ENCODE data around the gene WDR55.
"Not testable (repeated sequence)": the region's sequence is repeated elsewhere in the genome, so short reads cannot be mapped to it uniquely, and the experiment has no call there.

The WDR55 gene

DNA sequence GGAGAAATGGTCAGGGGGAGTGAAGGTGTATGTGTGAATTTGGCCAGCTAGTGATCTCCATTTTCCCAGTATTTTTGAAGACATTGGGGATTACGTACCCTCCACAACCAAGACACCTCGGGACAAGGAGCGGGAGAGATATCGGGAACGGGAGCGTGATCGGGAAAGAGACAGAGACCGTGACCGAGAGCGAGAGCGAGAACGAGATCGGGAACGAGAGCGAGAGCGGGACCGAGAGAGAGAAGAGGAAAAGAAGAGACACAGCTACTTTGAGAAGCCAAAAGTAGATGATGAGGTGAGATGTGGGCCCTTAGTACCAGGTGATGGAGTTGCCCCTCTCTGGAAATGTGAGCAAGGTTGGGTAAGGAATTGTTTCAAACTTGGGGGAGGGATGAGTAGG is 5.8 kb upstream of the WDR55 start:
- no peak for DNase-seq

DNA sequence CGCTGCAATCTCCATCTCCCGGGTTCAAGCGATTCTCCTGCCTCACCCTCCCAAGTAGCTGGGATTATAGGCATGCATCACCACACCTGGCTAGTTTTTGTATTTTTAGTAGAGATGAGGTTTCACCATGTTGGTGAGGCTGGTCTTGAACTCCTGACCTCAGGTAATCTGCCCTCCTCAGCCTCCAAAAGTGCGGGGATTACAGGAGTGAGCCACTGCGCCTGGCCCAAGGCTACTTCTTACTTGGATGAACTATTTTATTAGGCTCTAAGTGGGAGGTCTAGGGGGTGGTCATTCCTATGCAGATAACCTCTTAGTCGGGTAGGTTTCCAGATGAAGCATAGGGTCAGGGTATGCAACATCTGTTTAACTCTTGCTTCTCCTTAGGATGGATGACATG is 4.3 kb upstream of the WDR55 start:
- not testable (repeated sequence) for DNase-seq

DNA sequence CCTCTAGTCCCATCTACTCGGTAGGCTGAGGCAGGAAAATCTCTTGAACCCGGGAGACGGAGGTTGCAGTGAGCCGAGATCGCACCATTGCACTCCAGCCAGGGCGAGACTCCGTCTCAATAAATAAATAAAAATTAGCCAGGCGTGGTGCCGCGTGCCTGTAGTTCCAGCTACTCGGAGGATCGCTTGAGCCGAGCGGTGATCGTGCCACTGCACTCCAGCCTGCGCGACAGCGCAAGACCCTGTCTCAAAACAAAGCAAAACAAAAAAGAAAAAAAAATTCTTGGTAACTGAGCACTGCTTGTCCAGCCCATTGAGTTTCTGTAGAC is 710 bp upstream of the WDR55 start:
- no peak for DNase-seq

DNA sequence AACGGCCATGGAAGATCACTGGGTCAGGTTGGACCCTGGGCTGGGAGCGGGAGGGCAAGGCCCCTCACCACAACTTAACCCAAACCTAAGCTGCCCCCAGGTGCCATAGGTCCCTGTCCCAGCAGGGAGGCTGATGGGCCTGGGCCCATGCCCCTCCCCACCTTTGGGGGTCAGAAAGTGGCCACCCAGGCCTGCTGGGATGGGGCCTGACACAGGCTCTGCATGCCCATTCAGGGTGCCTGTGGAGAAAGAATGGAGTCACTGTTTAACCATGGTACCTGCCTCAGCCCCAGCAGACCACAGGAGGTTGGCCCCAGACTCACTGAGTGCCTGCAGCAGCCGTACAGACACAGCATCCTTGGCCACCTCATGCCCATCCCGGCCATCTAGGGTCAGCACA is 6.3 kb downstream of the WDR55 start:
- not testable (repeated sequence) for DNase-seq

DNA sequence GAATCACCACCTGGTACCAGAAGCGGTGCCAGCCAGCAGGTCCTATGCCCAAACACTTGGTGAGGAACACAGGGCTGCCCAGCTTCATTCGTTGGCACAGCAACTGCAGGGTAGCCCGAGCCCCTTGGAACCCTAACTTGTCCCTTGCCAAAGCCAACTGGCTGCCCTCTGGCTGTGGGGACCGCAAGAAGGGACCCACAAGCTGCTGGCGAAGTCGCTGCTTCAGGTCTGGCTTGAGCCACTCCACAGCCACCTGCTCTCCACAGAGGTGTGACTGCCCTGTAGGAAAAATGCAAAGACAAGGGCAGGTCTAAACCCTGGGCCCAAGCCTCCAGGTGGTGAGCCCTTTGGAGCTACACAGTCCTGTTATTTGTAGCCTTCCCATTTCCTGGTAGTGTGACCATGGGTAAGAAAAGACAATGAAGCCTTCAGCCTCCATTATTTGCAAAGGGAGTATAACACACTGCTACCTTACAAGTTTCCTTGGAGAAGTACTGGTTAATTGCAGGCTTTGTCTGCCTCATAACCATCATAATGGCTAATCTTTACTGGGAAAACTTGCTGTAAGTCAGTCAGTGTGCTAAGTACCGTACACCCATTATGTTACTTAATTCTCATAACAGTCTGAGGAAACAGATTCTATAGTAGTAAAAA is 6.9 kb downstream of the WDR55 start:
- DNase-seq: no peak

DNA sequence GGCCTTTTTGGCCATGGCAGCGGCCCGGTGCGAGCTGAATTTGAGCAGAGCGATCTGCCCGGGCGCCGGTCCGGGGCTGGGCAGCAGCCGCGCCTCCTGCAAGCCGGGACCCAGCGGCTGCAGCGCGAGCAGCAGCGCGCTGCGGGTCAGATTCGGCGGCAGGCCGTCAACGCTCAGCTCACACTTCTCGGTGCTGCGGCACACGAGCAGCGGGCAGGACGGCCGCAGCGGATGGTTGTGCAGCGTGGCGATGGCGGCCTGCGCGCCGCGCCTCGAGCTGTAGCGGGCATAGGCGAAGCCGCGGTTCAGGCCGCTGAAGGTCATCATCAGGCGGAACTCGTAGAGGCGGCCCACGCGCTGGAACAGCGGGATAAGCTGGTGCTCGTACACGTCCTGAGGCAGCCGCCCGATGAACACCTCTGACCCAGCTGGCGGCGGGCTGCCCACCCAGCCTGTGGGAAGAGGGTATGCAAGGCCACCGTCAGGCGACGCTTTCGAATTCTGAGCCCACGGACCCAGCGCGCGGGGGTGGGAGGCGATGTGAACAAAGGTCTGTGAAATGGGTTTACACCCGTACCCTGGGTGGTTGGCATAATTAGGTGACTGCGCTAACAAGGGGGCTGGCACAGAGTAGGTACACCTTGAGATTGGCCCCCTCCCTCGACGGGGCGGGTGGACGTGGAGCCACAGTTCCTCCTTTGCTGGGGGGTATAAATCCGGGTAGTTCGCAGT is 7.9 kb downstream of the WDR55 start:
- DNase-seq: no peak

DNA sequence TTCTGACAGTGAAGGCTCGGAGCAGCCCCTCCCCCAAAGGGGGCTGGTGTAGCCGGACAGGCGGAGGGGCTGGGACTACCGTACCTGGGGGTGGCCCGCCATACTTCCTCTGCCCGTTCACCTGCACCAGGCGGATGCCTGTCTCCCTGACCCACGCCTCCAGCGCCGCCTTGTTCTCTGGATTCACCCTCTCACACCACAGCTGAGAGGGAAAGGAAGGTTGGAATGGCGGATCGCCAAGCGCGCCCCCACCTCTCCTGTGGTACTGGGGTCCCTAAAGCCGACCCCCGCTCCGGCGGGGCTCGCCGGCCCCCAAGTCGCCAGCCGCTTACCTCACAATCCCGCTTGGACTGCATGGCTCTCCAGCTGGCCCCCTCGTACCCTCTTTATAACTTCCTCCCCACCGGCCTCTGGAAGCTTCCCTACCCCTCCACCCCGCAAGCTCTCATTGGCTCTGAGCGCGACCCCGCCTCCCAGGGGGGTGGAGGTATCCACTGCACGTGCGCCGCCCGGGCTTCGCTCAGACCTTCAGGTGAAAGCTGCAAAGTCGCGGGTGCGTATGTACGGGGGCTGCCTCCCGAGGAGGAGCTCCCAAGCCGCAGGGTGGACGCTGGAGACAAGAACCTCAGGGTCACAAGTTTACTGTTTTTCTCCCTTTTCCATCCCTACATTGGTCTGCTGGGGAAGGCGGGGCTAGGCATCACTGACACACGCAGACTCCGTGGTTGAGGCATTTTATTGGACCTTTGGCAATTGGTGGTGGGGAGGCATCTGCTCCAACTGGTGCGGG is 8.7 kb downstream of the WDR55 start, which contains the start of gene DND1:
DND1 (minus strand) TSS at position 390 of the 790 bp plus-strand sequence; CDS start at position 356, 34 bp downstream.
- DNase-seq: no peak

DNA sequence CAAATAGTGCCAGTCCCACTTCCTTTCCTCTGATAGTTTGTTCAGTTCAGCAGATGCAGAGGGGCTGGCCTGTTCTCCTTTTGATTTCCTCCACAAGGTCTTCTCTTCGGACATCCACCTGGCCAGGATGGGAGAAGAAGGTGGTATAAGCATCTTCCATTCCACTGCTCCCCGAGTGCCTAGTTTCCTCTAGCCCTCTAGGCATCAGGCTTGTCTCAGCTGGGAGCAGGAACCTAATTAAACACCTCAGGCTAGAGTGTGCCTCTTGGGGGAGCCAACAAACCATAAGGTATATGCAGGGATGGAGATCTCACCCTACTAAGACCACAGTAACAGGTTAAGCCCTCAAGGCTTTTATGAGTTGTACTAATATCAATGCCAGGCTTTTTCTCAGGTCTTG is 9.5 kb downstream of the WDR55 start:
- DNase-seq: no peak

DNA sequence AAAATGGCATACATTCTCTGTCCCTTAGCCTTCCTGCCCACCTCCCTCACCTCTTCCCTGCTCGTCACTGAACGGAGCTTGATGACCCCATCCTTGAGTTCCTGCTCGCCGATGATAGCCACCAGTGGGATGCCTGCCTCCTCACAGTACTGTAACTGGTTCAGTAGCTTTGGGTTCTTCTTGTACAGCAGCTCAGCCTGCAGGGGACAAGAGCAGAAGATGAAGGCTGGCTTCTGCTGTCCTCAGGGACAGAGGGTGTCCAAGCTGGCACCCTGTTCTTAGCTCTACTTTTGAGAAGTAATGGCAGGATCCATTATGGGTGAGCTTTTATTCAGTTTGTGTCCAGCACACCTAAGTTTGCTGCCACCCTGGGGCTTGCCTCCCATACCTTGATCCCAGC is 9.9 kb downstream of the WDR55 start:
- no peak for DNase-seq

DNA sequence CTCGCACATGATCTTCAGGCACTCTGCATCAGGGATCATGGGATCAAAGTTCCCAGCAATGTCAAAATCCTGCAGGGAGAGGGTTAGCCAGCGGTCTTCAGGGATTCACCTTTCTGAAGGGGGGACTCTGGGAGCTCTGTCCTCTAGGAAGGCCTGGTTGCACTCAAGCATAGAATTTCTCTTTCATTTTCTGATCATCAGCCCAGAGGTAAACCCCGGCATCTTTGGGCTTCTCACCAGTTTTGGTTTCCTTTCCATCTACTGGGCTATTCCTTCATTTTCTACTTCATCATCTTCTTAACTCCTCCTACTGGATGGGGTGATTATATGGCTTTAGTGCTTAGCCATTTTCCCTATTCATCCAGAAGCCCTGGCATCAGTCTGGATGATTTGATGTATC is 13.2 kb downstream of the WDR55 start:
- no peak for DNase-seq

DNA sequence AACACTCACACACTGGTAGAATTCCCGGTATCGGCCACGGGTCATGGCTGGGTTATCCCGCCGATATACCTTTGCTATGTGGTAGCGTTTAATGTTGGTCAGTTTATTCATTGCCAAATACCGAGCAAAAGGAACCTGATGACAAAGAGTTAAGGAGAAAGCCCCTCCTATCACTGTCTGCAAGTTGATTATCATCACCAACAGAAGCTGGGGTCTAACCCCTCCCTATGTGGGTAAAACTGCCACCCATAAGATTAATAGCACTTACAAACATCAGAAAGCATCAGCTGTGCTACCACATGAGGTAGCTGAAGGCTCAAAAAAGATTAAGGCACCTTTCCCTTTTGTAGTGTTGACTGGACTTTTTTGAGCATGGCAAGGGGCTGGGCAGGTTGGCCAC is 14.3 kb downstream of the WDR55 start:
- DNase-seq: no peak

DNA sequence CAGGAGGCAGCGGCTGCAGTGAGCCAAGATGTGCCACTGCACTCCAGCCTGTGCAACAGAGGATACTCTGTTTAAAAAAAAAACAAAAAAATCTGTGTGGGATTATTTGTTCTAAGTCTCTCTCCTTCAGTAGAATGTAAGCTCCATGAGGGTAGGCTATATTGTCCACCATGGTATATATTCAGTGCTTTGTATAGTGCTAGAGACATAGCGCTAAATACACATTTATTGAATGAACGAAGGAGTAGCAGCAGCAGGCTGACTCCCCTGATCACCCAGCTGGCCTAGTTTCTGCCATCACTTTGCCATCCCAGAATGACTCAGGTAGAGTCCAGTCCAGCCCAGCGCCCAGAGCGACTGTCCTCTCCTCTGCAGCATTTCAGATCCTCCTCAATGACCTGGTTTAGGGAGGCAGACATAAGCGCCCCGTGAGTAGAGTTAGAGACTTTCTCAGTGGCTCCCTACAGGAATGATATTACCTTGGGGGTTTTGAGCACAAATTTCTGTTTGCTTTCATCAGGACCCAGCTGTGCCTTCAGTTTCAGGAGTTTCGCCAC is 25.8 kb downstream of the WDR55 start:
- DNase-seq: no peak

DNA sequence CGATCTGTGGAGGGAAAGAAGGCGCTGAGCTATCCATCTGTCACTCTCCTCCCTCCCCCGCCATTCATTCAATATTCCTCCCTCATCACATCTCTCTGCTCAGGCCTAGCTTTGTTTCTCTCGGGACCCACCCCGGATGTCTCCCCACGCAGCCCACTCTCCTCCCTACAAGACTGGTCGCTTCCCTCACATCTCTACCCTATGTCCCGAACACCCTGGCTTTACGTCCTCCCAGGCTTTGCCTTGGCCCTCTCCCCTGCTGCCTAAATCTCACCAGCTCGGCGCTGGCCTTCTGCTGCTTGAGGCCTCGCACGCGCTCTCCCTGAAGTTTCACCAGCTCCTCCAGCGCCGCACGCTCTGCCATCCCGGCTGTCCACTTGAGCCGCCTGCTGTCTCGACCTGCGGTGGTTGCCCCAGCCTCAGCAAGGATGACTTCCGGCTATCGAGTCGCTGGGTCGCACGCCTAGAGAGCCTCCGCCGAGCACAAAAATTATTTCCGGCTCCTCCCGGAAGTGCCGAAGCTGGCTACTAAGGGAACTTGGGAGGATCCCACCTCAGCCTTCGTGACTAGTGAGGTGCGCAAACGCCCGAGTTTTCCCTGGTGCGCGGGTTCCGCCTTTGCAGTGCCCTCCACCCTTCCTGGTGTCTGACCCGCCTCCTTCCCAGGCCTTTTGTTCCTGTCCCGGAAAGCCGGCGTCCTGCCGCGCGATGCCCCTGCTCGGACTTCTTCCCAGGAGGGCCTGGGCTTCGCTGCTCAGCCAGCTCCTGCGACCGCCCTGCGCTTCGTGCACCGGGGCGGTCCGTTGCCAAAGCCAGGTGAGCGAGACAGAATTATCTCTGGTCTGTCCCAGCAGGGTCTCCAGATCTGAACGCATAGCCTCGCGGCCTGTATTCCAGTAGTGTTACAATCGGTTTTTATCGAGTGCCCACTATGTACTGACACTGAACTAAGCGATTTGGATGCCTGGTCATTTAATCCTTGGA is 26.5 kb downstream of the WDR55 start, which contains the start of the genes HARS1 and HARS2:
HARS1 (minus strand) TSS at position 430 of the 984 bp plus-strand sequence; CDS start at position 364, 66 bp downstream.
HARS2 (plus strand) TSS at position 515 of the 984 bp plus-strand sequence; CDS start at position 709, 194 bp downstream.
- peak; percentile 83 for DNase-seq

DNA sequence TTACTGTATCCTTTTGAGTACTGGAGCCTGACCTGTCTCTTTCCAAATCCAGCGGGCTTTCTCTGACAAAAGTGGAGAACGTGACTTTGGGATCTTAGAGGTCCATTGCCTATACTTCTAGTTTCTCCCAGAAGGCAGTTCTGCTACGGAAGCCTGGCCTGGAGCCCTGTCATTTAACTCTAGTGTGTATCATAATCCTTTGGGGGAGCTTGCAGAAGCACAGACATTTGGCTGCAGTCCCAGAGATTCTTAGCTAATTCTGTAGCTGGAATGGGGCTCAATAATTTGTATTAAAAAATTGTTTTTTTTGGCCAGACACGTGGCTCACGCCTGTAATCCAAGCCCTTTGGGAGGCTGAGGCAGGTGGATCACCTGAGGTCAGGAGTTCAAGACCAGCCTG is 29.6 kb downstream of the WDR55 start:
- DNase-seq: no peak

DNA sequence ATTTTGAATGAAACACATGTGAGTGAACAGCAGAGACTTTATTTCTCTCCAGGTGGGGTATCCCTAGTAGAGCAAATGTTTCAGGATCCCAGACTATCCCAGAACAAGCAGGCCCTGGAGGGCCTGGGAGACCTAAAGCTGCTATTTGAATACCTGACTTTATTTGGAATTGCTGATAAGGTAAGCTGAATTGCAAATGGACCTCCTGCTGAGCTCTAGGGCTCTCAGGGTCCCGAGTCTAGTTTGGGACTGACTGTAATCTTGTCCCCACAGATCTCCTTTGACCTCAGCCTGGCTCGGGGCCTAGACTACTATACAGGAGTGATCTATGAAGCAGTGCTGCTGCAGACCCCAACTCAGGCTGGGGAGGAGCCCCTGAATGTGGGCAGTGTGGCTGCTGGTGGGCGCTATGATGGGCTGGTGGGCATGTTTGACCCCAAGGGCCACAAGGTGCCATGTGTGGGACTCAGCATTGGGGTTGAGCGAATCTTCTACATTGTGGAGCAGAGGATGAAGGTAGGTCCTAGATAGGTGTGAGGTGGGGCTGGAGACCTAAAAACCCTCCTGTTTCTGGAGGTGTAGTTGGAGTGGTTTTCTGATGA is 32.3 kb downstream of the WDR55 start:
- DNase-seq: no peak

DNA sequence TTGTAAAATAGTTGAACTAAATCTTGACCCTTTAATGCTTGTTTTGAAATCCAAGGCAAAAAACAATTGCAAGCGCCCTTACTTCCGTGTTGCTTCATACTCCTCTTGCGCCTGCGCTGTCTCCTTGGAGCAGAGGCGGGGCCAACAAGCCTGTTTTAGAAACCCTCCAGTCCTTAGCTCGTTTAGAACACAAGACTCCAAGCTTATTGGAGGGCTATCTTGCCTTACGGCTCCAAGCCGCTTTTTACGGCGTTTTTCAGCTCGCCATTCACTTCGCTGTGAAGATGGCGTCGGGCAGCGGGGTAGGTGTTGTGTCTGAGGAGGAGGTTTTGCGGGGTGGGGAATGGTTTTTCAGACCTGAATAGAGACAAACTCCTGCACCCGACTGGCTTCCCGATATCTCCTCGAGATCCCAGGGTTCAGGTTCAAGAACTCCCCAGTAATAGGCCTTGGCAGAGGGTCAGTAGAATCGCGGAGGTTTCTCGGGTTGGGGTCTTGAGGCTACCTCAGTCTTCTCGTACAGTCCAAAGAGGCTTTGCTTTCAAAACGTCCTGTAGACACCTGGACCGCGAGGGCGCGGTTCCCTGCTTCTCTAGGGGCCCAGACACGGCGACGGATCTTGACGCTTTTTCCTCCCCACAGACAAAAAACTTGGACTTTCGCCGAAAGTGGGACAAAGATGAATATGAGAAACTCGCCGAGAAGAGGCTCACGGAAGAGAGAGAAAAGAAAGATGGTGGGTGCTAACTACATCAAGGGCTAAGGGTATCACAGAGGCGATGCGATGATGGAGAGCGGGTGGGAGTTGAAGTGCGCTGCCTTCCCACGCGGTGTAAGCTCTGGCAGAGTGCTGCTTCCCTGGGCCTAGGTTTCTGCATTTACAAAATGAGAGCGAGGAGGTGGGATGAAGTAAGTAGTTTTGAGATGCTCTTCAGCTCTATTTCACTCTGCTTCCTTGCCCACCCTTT is 35.8 kb downstream of the WDR55 start, which contains the start of gene ZMAT2:
ZMAT2 (plus strand) TSS at position 271 of the 968 bp plus-strand sequence; CDS start at position 285, 14 bp downstream.
- DNase-seq: peak; percentile 94

DNA sequence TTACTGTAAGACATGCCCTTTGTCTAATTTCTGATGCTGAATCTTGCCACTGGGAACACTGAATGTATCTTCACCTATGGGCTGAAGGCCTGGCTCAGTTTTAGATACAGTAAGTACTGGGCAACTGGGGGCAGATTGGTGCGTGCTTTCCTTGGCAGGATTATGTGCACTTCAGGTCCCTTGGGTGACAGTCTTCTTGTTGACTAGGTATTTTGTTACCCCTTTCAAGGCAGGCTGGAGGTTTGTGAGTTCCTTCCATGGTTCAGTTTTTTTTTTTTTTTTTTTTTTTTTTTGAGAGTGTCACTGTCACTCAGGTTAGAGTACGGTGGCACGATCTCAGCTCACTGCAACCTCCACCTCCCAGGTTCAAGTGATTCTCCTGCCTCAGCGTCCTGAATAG is 43.1 kb downstream of the WDR55 start:
- no peak for DNase-seq

DNA sequence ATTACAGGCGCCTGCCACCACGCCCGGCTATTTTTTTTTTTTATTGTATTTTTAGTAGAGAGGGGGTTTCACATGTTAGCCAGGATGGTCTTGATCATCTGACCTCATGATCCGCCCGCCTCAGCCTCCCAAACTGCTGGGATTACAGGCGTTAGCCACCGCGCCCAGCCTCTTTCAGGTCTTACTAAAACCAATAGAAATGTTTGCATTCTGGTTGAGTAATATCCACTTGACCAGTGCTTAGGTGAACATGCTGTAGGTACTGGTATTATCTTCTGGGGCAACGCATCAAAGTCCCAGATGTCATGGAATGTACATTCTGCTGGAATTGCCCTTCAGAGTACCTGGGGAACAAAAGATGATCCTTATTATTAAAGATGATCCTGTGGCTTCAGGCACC is 44.1 kb downstream of the WDR55 start:
- not testable (repeated sequence) for DNase-seq

DNA sequence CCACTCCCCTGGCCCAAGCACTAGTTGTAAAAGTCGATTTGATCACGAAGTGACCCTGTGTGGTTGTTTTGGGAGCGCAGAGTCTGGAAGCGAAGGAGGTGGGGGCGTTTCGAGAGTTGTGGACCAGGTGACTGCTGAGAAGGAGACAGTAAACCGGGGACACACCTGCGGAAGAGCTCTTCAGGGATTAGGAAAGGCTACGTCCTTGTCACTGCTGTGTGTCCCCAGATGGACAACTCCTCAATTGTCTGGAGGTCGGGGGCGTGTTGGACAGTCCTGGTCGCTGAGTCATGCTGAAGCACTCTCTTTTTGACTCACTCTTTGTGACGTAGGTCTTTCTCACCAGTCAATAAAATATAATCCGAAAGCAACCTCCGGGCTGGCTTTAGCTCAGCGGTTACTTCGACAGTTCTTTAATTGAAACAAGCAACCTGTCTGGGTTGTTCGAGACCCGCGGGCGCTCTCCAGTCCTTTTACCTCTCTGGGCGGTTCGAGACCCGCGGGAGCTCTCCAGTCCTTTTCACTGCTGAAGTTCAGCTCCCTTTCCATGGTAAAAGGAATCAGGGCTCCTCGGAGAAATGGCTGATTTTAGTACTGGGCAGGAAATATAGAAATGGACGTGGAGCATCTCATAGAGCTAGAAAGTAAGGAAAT is 46.3 kb downstream of the WDR55 start:
- peak; percentile 77 for DNase-seq

DNA sequence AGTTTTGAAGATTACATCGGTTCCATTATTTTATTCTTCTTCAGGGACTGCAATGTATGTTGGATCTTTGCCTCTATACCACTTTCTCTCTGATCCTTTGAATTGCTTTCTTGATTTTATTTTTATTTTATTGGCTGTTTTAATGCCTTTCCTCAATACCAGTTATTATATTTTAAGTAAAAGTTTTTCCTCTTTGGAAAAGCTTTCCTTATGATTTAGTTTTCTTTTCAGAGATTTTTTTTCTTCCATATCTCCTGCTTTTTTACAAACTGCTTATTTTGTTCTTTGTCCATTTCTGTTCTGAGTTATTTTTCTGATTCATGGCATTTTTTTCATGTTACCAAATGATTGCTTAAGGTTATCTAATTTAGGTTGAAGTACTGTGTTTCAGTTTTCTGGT is 47.1 kb downstream of the WDR55 start:
- no peak for DNase-seq
